ENCODE results near the gene TUBE1. TPM values are rescaled to one million over a fixed set of nuclear protein-coding genes. Genes with fewer than 3 reads are reported as not detected.

The TUBE1 gene
- total RNA-seq, 2 donors from 2014 or later: 7.1 to 14.9 TPM

DNA sequence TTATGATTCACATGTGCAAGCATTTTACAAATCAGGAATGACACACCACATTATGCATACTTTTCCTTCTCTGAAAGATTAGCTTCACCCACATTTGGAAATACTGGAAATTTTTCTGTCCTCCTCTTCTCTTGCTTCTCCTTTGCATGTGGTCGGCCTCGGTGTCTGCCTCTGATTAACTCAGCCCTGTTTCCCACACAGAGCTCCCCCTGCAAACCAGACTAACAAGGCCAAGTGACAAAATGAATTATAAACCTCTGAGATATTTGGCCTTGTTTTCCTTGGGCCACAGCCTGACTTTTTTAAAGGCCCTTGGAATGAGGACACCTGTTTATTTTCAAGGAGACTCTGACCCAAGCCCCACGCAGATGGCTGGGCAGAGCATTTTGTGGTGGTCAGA, 42.4 kb downstream of the TUBE1 start:
- intact Hi-C loops (cut with DNase I): loop anchor here (5.0 kb wide), 2 partner anchors 333 to 788 kb away; a partner anchor contains a TSS
- H3K27ac ChIP-seq: no peak overlapping the region

DNA sequence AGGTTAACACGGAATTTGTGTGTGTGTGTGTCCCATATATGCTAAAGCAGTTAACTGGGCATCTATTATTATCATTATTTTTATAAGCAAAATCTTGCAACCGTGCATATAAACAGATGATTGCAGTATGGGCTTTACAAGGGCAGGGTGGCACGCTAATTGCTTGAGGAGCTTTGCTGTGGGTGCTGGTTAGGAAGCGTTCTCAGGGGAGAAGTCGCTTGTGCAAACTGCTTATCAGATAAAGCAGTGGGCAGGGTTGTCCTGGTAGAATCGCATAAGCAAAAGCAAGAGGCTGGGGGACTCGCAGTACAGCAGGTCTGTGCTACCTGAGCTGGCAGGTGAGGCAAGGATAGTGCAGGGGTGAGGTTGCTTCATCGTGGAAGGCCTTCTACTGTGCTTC, 43.1 kb downstream of the TUBE1 start:
- intact Hi-C loops (cut with DNase I): loop anchor here (5.0 kb wide), 2 partner anchors 332 to 787 kb away; a partner anchor contains a TSS
- no peaks in the 10 kb centered on the region for H3K9me3 ChIP-seq
- no peak overlapping the region for H3K4me3 ChIP-seq
- TF ChIP-seq, protein P1, sequence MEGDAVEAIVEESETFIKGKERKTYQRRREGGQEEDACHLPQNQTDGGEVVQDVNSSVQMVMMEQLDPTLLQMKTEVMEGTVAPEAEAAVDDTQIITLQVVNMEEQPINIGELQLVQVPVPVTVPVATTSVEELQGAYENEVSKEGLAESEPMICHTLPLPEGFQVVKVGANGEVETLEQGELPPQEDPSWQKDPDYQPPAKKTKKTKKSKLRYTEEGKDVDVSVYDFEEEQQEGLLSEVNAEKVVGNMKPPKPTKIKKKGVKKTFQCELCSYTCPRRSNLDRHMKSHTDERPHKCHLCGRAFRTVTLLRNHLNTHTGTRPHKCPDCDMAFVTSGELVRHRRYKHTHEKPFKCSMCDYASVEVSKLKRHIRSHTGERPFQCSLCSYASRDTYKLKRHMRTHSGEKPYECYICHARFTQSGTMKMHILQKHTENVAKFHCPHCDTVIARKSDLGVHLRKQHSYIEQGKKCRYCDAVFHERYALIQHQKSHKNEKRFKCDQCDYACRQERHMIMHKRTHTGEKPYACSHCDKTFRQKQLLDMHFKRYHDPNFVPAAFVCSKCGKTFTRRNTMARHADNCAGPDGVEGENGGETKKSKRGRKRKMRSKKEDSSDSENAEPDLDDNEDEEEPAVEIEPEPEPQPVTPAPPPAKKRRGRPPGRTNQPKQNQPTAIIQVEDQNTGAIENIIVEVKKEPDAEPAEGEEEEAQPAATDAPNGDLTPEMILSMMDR (IDR thresholded peaks at IDR 0.05): no peak
- H3K9ac ChIP-seq (ENCODE audit: low read depth in 2 of 2, low read length in 2 of 2): no peak overlapping the region
- no peaks in the 10 kb centered on the region for H3K27me3 ChIP-seq
- no peaks in the 10 kb centered on the region for H3K36me3 ChIP-seq
- no peak overlapping the region for H3K27ac ChIP-seq
- no peak for DNase-seq
- no peaks in the 10 kb centered on the region for H3K4me1 ChIP-seq

More for the DNA sequence above, 42.4 kb downstream of the TUBE1 start:
- no peaks in the 10 kb centered on the region for H3K4me1 ChIP-seq
- H3K4me3 ChIP-seq: no peak overlapping the region
- TF ChIP-seq, protein P1 (IDR thresholded peaks at IDR 0.05): no peak
- no peaks in the 10 kb centered on the region for H3K36me3 ChIP-seq
- no peaks in the 10 kb centered on the region for H3K9me3 ChIP-seq
- no peaks in the 10 kb centered on the region for H3K27me3 ChIP-seq
- no peak overlapping the region for H3K9ac ChIP-seq (ENCODE audit: low read depth in 2 of 2, low read length in 2 of 2)
- DNase-seq: no peak

DNA sequence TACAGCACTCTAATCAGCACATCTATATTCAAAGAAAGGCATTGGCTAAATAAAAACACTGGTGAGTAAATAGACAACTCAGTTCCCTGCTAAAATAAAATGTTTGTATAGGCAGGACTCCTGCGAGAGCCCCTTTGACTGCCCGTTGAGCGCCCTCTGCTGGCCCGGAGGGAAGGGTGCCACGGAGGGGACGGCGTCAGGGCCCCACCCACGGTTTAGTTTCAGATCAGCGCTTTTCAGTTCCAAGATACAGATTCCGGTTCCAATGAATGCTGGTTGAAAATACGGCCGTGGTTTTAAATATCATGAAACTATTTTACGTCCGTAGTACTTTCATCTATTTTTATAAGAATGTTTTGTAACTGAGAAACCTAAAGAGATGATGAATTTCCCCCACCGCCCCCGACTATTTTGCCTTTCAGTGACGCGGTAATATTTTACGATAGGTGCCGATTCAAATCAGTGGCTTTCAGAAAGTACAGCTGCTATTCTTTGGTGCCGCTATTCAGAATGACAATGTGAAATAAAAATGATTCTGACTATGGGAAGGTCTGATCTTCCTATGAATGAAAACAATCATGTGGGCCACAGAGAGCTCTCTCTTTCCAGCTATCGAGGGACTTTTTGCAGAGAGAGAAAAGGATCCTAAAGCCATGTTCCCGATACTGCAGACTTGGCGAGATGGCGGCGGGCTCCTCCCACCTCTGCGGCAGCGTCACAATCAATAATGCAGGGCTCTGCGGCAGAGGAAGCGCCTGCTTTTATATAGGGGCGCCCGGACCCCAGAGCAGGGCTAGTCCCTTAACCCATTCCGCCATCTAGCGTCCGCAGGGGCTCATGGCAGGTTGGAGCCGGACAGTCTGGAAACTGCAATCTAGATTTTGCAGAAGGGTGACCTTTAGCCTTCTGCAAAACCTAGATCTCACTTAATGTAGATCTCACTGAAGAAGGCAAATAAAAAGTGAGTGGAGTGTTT, 44.0 kb downstream of the TUBE1 start:
- intact Hi-C loops (cut with DNase I): loop anchor here (5.0 kb wide), 2 partner anchors 331 to 786 kb away; a partner anchor contains a TSS
- peak overlapping the region; percentile 61 to 67 for H3K9ac ChIP-seq (ENCODE audit: low read depth in 2 of 2, low read length in 2 of 2)

DNA sequence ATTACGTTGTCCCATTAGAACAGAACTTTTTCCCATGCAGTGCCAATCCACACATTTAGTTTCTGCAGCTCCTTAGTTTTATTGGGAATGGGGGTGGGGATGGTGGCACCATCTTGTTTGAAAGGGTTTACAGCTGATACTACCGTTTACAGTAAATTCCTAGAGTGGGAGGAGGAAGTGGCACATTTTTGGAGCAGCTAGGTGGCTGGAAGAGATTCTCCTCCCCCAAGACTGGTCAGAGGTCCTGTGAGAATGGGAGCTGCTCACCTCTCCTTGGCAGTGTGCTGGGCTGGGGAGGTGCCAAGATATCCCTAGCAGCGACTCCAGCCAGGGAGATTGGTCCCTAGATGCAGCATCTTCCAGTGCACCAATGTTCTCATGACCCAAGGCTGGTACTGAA, 45.7 kb downstream of the TUBE1 start:
- no peak overlapping the region for H3K27ac ChIP-seq
- no peaks in the 10 kb centered on the region for H3K9me3 ChIP-seq
- TF ChIP-seq, protein P1 (IDR thresholded peaks at IDR 0.05): no peak
- intact Hi-C loops (cut with DNase I): loop anchor here (5.0 kb wide), 2 partner anchors 329 to 784 kb away; a partner anchor contains a TSS
- H3K4me3 ChIP-seq: no peak overlapping the region
- H3K36me3 ChIP-seq: no peaks in the 10 kb centered on the region
- H3K9ac ChIP-seq (ENCODE audit: low read depth in 2 of 2, low read length in 2 of 2): no peak overlapping the region
- H3K4me1 ChIP-seq: no peaks in the 10 kb centered on the region
- DNase-seq: no peak
- H3K27me3 ChIP-seq: no peaks in the 10 kb centered on the region

More for the DNA sequence above, 44.0 kb downstream of the TUBE1 start:
- peak overlapping the region; percentile 44 for H3K4me3 ChIP-seq
- H3K27ac ChIP-seq: peak overlapping the region; percentile 66
- no peaks in the 10 kb centered on the region for H3K27me3 ChIP-seq
- TF ChIP-seq, protein P1 (IDR thresholded peaks at IDR 0.05): peak; percentile 98
- no peaks in the 10 kb centered on the region for H3K36me3 ChIP-seq
- H3K9me3 ChIP-seq: no peaks in the 10 kb centered on the region
- peak; percentile 94 for DNase-seq
- H3K4me1 ChIP-seq: no peaks in the 10 kb centered on the region

DNA sequence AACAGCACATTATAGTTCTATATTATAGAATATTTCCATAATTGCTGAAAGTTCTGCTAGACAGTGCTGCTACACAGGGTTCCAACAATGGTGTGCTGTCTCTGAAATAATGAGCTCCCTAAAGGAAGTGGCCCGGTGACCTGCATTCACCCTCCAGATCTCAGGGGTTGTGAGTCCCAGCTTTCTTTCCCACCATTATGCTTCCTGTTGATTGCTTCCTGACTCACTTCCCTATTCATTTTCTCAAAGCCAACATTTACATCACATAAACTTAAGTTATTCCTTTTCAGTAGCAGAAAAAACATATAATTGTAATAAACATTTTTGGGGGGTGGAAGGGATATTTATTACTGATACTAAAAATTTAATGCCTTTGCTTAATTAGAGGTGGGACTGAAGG, 46.3 kb downstream of the TUBE1 start:
- Histone ChIP-seq H3K9me3 (no peaks in the 10 kb centered on the region), H3K4me1 (no peaks in the 10 kb centered on the region), H3K27me3 (no peaks in the 10 kb centered on the region), H3K27ac (no peak overlapping the region), H3K9ac (ENCODE audit: low read depth in 2 of 2, low read length in 2 of 2) (no peak overlapping the region), H3K36me3 (no peaks in the 10 kb centered on the region), H3K4me3 (no peak overlapping the region)
- TF ChIP-seq, protein P1 (IDR thresholded peaks at IDR 0.05): no peak
- no peak for DNase-seq
- intact Hi-C loops (cut with DNase I): loop anchor here (5.0 kb wide), 2 partner anchors 329 to 784 kb away; a partner anchor contains a TSS
